K562 (cell line): ENCODE data around the gene GAMT. TPM values are rescaled to one million over a fixed set of nuclear protein-coding genes. Genes with fewer than 3 reads are reported as not detected.
A peak's percentile ranks its signal among the peaks of the same experiment; 100 is the strongest.

Source experiments
- CHD1 ChIP-seq: fragments of 200-600 bp; sonication (generic); IDR thresholded peaks from one replicate; pipeline ENCODE4 v1.6.1; 2012; ENCODE audit warnings: mild to moderate bottlenecking, moderate library complexity, low read length, inconsistent platforms
- COPS2 ChIP-seq: fragments of 450-650 bp; conservative IDR thresholded peaks from 2 replicates; pipeline ENCODE4 v1.6.1; 2016; ENCODE audit warnings: mild to moderate bottlenecking, moderate library complexity
- DDX20 ChIP-seq: fragments of 450-650 bp; IDR thresholded peaks from 2 replicates; pipeline ENCODE4 v1.6.1; 2016; ENCODE audit warnings: missing genetic modification characterization, low read depth, mild to moderate bottlenecking, missing compliant biosample characterization, moderate library complexity
- ELF2 ChIP-seq: fragments of 250-450 bp; sonication (Bioruptor Pico); IDR thresholded peaks from 2 replicates; pipeline ENCODE4 v1.5.0; 2021; ENCODE audit warnings: mild to moderate bottlenecking
- EZH2 ChIP-seq: IDR thresholded peaks from 2 replicates; pipeline ENCODE4 v1.6.1; 2012; ENCODE audit warnings: low read depth, mild to moderate bottlenecking, inconsistent platforms, low read length, borderline replicate concordance
- FOSL1 ChIP-seq: fragments of 200-800 bp; sonication (Bioruptor generic); conservative IDR thresholded peaks from 2 replicates; pipeline ENCODE4 v1.6.1; 2016; ENCODE audit warnings: missing genetic modification characterization, missing compliant biosample characterization
- HES1 ChIP-seq: fragments of 450-650 bp; IDR thresholded peaks from 2 replicates; pipeline ENCODE4 v1.6.1; 2016; ENCODE audit warnings: low read depth, mild to moderate bottlenecking, moderate library complexity
- HIVEP1 ChIP-seq: fragments of 250-450 bp; sonication (Bioruptor Pico); IDR thresholded peaks from 2 replicates; pipeline ENCODE4 v1.4.0; 2020; ENCODE audit warnings: mild to moderate bottlenecking
- KAT2B ChIP-seq: IDR thresholded peaks from one replicate; pipeline ENCODE4 v1.6.1; 2012; ENCODE audit warnings: low read depth, mild to moderate bottlenecking, control low read depth, inconsistent platforms, low read length, moderate library complexity
- NR2F6 ChIP-seq: fragments of 450-650 bp; formaldehyde crosslinking; IDR thresholded peaks from 2 replicates; pipeline ENCODE4 v1.4.0; 2020; ENCODE audit warnings: mild to moderate bottlenecking
- POLR3G ChIP-seq: IDR thresholded peaks from 2 replicates; pipeline ENCODE4 v1.6.1; 2011; ENCODE audit not compliant: insufficient read length, insufficient replicate concordance; ENCODE audit errors: extremely low read depth
- SUPT5H ChIP-seq: fragments of 450-650 bp; IDR thresholded peaks from 2 replicates; pipeline ENCODE4 v1.6.1; 2016
- TAF9B ChIP-seq: fragments of 450-650 bp; IDR thresholded peaks from 2 replicates; pipeline ENCODE4 v1.6.1; 2018; ENCODE audit warnings: mild to moderate bottlenecking; ENCODE audit not compliant: partially characterized antibody
- ZBTB33 ChIP-seq: sonication (generic); formaldehyde crosslinking; IDR thresholded peaks from 2 replicates; pipeline ENCODE4 v1.8.1; 2023; ENCODE audit warnings: mild to moderate bottlenecking, missing genetic modification reagents
- ZBTB43 ChIP-seq: sonication (generic); formaldehyde crosslinking; IDR thresholded peaks from 2 replicates; pipeline ENCODE4 v1.8.0; 2023; ENCODE audit warnings: mild to moderate bottlenecking, missing genetic modification reagents
- ZFP30 ChIP-seq: fragments of 250-450 bp; sonication (Bioruptor Pico); IDR thresholded peaks from 2 replicates; pipeline ENCODE4 v1.8.0; 2022; ENCODE audit warnings: moderate library complexity, mild to moderate bottlenecking, inconsistent platforms, borderline replicate concordance
- ZKSCAN3 ChIP-seq: fragments of 250-450 bp; sonication (Bioruptor Pico); IDR thresholded peaks from 2 replicates; pipeline ENCODE4 v1.4.0; 2020
- ZNF354B ChIP-seq: fragments of 250-450 bp; sonication (Bioruptor Pico); IDR thresholded peaks from 2 replicates; pipeline ENCODE4 v1.4.0; 2020
- ZNF589 ChIP-seq: fragments of 200-800 bp; sonication (Bioruptor generic); IDR thresholded peaks from 2 replicates; pipeline ENCODE4 v1.6.1; 2016; ENCODE audit warnings: low read depth, missing genetic modification characterization, missing compliant biosample characterization
- polyA plus RNA-seq, 8 experiments: library from polyadenylated mRNA; depleted of rRNA in 4 of 8; stranded (reverse) in 5 of 8; unstranded in 3 of 8; fragments of >200 nt; fragmentation: Nextera tagmentation in 2 of 8; fragmentation: Illumina TruSeq in 1 of 8; extraction: Ambion mirVana in 2 of 8; extraction: Trizol in 1 of 8; gene quantifications; 2 replicates each; pipeline versions ENCODE4 v1.2.1 to v1.2.3, GENCODE V29; 2011 to 2014; ENCODE audit warnings: inconsistent platforms in 1 of 8, missing spikeins in 1 of 8
- total RNA-seq, 7 experiments: library from RNA; depleted of rRNA in 6 of 7; stranded (reverse); fragments of >200 nt in 6 of 7; fragmentation: Illumina TruSeq in 2 of 7; extraction: Trizol in 2 of 7; gene quantifications; 2 replicates each; pipeline versions ENCODE4 v1.2.1 to v1.2.3, GENCODE V29; 2011 to 2021; ENCODE audit warnings: low replicate concordance in 1 of 7
- TF ChIP-seq, protein P1 (sequence below): fragments of 450-650 bp; conservative IDR thresholded peaks from 2 replicates; pipeline ENCODE4 v1.6.1; 2016; ENCODE audit warnings: missing genetic modification characterization, low read depth, mild to moderate bottlenecking, missing compliant biosample characterization, moderate library complexity
- TF ChIP-seq, protein P2 (sequence below): fragments of 450-650 bp; IDR thresholded peaks from 2 replicates; pipeline ENCODE4 v1.7.1; 2018; ENCODE audit warnings: mild to moderate bottlenecking, low read depth; ENCODE audit not compliant: partially characterized antibody

The GAMT gene
- total and polyA plus RNA-seq, 9 of the 15 experiments (the other 6 are each of a cell fraction or from before 2014, with no cell fraction given), result 1.3 to 35.3 (median 27.2) TPM

GRCh38 chr19:1389033-1389940 lies 12.1 kb downstream of the GAMT start (continued):
- TF ChIP-seq HES1, result no peak
- TF ChIP-seq SUPT5H, result peak; percentile 42
- TF ChIP-seq HIVEP1 (CRISPR knock-in tag), result no peak
- no peak for TF ChIP-seq NR2F6 (CRISPR knock-in tag)
- no peak for TF ChIP-seq ZKSCAN3 (CRISPR knock-in tag)
- TF ChIP-seq ELF2 (CRISPR knock-in tag), result no peak
- TF ChIP-seq ZBTB33, result peak; percentile 42; the same call in 1 of the 2 replicates
- TF ChIP-seq CHD1, result no peak
- TF ChIP-seq ZBTB43 (CRISPR knock-in tag), result peak; percentile 100
- no peak for TF ChIP-seq FOSL1
- TF ChIP-seq TAF9B, result no peak
- no peak for TF ChIP-seq KAT2B
- no peak for TF ChIP-seq ZFP30 (CRISPR knock-in tag)
- TF ChIP-seq, protein P1, sequence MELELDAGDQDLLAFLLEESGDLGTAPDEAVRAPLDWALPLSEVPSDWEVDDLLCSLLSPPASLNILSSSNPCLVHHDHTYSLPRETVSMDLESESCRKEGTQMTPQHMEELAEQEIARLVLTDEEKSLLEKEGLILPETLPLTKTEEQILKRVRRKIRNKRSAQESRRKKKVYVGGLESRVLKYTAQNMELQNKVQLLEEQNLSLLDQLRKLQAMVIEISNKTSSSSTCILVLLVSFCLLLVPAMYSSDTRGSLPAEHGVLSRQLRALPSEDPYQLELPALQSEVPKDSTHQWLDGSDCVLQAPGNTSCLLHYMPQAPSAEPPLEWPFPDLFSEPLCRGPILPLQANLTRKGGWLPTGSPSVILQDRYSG (tag), result no peak
- TF ChIP-seq POLR3G, result no peak
- TF ChIP-seq ZNF354B (CRISPR knock-in tag), result no peak
- TF ChIP-seq EZH2, result no peak
- no peak for TF ChIP-seq ZNF589
- TF ChIP-seq DDX20 (tag), result no peak
- no peak for TF ChIP-seq COPS2
- TF ChIP-seq, protein P2, sequence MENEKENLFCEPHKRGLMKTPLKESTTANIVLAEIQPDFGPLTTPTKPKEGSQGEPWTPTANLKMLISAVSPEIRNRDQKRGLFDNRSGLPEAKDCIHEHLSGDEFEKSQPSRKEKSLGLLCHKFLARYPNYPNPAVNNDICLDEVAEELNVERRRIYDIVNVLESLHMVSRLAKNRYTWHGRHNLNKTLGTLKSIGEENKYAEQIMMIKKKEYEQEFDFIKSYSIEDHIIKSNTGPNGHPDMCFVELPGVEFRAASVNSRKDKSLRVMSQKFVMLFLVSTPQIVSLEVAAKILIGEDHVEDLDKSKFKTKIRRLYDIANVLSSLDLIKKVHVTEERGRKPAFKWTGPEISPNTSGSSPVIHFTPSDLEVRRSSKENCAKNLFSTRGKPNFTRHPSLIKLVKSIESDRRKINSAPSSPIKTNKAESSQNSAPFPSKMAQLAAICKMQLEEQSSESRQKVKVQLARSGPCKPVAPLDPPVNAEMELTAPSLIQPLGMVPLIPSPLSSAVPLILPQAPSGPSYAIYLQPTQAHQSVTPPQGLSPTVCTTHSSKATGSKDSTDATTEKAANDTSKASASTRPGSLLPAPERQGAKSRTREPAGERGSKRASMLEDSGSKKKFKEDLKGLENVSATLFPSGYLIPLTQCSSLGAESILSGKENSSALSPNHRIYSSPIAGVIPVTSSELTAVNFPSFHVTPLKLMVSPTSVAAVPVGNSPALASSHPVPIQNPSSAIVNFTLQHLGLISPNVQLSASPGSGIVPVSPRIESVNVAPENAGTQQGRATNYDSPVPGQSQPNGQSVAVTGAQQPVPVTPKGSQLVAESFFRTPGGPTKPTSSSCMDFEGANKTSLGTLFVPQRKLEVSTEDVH, result no peak
